Measurements from ENCODE around the gene DCAF15. TPM values are rescaled to one million over a fixed set of nuclear protein-coding genes. Genes with fewer than 3 reads are reported as not detected.
A peak's percentile ranks its signal among the peaks of the same experiment; 100 is the strongest.
"Not testable (repeated sequence)": the region's sequence is repeated elsewhere in the genome, so short reads cannot be mapped to it uniquely, and the experiment has no call there.

Gene DCAF15
- total RNA-seq (2014; rRNA removed; shearing (Covaris generic)) = 11.6 and 16.8 TPM in 2 replicates
- 54.5 and 69.0 TPM in 2 replicates for polyA plus RNA-seq (2014; cell fraction: nucleus; rRNA removed)

- DNase-seq (ENCODE audit: extremely low read depth, low read depth) = peak; percentile 98
Measured at GRCh38 chr19:13952154-13952930, at the start of gene DCAF15. Gene DCAF15, plus strand, starts transcription at chr19:13952509. Its CDS starts 4 bp downstream, at chr19:13952513.

- no peak for DNase-seq (ENCODE audit: extremely low read depth, low read depth)
Measured at GRCh38 chr19:13902993-13903555, 49.2 kb upstream of the DCAF15 start.

GRCh38 chr19:13905634-13906520 is 46.4 kb upstream of the DCAF15 start, which contains the start of the genes BRME1 and CC2D1A:
Gene BRME1, minus strand, starts transcription at chr19:13906117. Its CDS starts 1,225 bp downstream, at chr19:13904892.
Gene CC2D1A, plus strand, starts transcription at chr19:13906201. Its CDS starts 241 bp downstream, at chr19:13906442.
- DNase-seq (ENCODE audit: extremely low read depth, low read depth) = peak; percentile 76

DNA sequence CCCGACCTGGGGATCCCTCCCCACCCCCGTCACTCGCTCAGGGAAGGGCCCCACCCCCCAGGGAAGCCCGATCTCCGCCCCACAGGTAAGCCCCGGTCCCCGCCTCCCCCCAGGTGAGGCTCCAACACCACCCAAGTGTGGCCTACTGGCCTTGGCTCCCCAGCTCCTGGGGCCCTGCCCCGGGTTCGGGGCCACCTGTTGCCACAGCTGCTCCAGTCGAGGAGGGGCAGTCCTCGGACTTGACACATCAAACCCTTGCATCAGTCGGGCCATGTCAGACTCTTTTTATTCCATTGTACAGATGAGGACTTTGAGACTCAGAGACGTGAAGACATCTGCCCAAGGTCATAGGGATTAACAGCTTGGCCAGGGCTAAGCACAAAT is 45.8 kb upstream of the DCAF15 start:
- no peak for DNase-seq (ENCODE audit: extremely low read depth, low read depth)

- no peak for DNase-seq (ENCODE audit: extremely low read depth, low read depth)
Measured at GRCh38 chr19:13906910-13907309, 45.4 kb upstream of the DCAF15 start.

- DNase-seq (ENCODE audit: extremely low read depth, low read depth) = no peak
Measured at GRCh38 chr19:13908674-13909073, 43.6 kb upstream of the DCAF15 start.

GRCh38 chr19:13909430-13909829 is 42.9 kb upstream of the DCAF15 start:
- no peak for DNase-seq (ENCODE audit: extremely low read depth, low read depth)

DNA sequence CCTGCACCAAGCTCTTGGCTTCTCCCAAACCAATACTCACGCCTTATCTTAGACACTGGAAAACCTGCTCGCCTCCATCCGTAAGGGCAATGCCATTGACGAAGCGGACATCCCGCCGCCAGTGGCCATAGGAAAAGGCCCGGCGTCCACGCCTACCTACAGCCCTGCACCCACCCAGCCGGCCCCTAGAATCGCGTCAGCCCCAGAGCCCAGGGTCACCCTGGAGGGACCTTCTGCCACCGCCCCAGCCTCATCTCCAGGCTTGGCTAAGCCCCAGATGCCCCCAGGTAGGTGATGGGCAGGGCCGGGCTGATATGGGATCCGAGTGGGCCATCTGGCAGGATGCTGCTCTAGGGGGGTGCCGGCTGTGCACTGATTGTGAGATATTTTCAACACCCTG is 39.0 kb upstream of the DCAF15 start:
- DNase-seq (ENCODE audit: extremely low read depth, low read depth) = no peak

DNA sequence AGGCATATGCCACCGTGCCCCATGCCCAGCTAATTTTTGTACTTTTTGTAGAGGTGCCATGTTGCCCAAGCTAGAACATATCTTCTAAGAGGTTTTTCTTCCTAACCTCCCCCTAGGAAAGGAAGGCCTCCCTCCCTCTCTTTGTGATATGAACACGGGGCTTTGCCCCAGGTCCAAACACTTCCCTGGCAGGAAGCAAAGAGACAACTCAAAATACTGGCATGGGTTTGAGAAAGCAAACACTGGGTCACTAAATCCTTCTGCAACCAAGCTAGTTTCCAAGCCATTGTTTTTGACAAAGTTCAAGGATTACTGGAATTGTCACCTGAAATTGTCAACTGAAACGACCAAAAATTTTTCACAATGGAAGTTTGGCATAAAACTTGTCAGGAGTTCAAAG is 37.5 kb upstream of the DCAF15 start:
- no peak for DNase-seq (ENCODE audit: extremely low read depth, low read depth)

DNA sequence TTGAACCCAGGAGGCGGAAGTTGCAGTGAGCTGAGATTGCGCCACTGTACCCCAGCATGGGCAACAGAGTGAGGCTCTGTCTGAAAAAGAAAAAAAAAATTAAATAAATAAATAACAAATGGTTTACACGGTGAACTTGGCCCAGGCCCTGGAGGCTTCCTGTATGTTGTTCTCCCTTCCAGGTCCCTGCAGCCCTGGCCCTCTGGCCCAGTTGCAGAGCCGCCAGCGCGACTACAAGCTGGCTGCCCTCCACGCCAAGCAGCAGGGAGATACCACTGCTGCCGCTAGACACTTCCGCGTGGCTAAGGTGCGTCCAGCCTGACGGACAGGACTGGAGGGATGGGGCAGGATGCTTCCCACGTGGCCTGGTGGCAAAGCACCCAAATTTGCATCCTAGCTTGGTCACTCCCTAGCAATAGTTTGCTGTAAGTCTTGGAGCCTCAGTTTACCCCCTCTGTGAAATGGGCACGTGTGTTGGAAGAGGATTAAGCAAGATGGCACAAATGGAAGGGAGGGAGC is 34.4 kb upstream of the DCAF15 start:
- DNase-seq (ENCODE audit: extremely low read depth, low read depth) = no peak

DNA sequence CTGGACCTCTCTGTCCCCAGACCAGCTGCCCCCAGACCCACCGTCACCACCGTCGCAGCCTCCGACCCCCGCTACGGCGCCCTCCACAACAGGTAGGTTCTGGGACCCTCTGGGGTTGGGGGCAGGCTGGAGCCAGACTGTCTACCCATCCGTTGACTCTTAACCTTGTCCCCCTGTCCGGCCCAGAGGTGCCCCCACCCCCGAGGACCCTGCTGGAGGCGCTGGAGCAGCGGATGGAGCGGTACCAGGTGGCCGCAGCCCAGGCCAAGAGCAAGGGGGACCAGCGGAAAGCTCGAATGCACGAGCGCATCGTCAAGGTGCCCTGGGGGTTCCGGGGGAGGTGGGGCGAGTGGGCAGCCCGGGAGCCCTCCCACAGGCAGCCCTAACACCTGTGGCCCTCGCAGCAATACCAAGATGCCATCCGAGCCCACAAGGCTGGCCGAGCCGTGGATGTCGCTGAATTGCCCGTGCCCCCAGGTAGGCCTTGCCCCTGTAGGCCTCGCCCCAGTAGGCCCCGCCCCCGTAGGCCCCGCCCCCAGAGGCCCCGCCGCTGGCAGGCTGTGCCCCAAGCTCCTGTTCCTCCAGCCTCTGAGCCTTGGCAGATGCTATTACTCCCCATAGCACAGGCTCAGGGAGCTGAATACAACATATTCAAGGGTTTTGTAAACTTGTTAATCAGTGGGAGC is 33.4 kb upstream of the DCAF15 start:
- no peak for DNase-seq (ENCODE audit: extremely low read depth, low read depth)

GRCh38 chr19:13920524-13920923 is 31.8 kb upstream of the DCAF15 start:
- no peak for DNase-seq (ENCODE audit: extremely low read depth, low read depth)

DNA sequence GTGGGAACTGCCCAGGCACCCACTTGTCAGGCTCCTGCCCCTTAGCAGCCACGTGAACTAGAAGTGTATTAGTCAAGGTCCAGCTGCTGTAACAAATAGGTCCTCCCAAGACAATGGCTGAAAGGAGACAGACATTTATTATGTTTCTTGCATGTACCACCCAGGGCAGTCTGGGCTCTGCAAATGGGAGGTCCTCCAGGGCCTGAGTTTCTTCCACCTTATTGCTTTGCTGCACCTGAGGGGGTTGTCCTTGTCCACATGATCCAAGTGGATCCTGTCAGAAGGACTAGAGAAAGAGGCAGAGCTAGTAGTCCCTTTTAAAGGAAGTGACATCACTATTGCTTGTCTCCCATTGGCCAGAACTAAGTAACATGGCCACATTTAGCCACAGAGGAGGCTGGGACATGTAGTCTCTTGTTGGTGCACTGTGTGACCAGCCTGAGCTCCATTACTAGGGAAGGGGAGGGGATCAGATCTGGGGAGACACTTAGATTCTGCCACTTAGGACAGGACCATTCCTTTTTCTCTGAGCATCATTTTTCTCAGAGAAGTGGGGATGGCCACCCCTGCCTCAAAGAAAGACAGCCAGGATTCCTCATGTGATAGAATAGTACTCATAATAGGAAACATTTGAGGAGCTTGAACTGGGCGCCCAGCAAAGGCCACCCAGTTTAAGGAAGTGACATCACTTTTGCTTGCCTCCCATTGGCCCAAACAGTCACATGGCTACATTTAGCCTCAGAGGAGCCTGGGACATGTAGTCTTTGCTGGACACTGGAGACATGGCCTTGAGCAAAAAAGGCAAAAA is 31.2 kb upstream of the DCAF15 start:
- no peak for DNase-seq (ENCODE audit: extremely low read depth, low read depth)

DNA sequence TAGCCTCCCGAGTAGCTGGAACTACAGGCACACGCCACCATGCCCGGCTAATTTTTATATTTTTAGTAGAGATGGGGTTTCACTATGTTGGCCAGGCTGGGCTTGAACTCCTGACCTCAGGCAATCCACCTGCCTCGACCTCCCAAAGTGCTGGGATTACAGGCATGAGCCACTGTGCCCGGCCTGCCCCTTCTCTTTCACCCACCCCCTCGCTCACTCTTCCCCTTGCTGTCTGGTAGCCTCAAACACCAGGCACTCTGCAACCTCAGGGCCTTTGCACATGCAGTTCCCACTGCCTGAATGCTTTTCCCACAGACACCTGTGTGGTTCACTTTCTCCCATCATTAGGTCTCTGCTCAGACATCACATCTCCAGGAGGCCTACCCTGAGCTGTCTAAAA is 30.2 kb upstream of the DCAF15 start:
- DNase-seq (ENCODE audit: extremely low read depth, low read depth) = not testable (repeated sequence)

DNA sequence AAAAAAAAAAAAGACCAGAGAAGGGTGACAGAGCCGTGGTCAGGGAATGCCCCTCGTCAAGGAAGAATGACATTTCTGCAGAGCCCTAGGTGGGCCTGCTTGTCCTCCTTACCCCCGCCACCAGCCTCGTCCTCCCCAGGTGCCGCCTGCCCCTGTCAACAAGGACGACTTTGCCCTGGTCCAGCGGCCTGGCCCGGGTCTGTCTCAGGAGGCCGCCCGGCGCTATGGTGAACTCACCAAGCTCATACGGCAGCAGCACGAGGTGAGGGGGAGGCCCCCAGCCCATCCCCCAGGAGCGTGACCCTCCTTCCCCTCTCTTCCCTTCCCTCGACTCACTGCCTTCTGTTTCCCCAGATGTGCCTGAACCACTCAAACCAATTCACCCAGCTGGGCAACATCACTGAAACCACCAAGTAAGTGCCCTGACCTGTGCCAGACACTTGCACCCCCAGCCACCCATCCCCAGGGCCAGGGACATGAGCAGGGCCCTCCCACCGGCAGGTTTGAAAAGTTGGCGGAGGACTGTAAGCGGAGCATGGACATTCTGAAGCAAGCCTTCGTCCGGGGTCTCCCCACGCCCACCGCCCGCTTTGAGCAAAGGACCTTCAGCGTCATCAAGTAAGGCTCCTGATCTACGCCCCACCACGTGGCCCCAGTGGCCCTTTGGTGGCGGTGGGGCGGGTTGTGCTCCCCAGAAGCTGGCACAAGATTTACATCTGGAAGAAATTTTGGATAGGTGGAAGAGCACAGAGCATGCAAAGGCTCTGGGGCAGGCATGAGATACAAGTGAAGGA is 28.9 kb upstream of the DCAF15 start:
- no peak for DNase-seq (ENCODE audit: extremely low read depth, low read depth)

GRCh38 chr19:13926010-13926409 is 26.3 kb upstream of the DCAF15 start:
- DNase-seq (ENCODE audit: extremely low read depth, low read depth) = no peak

DNA sequence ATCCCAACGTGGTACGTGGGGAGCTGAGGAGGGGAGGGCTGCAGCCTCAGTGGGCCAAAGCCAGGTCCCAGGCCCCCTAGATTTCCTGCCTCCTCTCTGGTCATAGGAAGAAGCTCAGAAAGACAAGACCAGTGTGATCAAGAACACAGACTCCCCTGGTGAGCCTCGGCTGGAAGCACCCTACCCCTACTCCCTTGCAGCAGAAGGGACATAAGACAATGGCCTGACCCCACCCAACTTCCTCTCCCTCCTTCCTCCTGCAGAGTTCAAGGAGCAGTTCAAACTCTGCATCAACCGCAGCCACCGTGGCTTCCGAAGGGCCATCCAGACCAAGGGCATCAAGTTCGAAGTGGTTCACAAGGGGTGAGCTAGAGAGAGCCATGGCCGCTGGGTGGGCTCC is 25.6 kb upstream of the DCAF15 start:
- DNase-seq (ENCODE audit: extremely low read depth, low read depth) = no peak

- DNase-seq (ENCODE audit: extremely low read depth, low read depth) = no peak
Measured at GRCh38 chr19:13929340-13929739, 23.0 kb upstream of the DCAF15 start.

DNA sequence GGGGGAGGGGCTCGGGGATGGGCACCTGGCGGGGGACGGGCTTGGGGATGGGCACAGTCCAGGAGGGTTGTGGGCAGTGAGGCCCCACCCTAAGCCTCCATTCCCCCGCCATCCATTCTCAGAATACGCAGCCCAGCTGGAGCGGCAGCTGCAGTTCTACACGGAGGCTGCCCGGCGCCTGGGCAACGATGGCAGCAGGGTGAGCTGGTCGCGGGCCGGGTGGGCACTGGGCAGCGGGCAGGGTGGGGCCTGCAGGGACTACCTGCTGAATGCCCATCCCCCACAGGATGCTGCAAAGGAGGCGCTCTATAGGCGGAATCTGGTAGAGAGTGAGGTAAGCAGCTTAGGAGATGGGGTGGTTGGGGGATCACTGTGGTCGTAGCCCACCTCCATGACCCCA is 22.4 kb upstream of the DCAF15 start:
- DNase-seq (ENCODE audit: extremely low read depth, low read depth) = no peak

Measured in NCI-H460 (cell line).